CMK (cell line): Measurements from ENCODE around the gene CYP2J2.
A peak's percentile ranks its signal among the peaks of the same experiment; 100 is the strongest.
"Not testable (repeated sequence)": the region's sequence is repeated elsewhere in the genome, so short reads cannot be mapped to it uniquely, and the experiment has no call there.

ENCODE experiments used
- DNase-seq: peaks from one replicate; pipeline ENCODE4 v3.0.0-alpha.2; 2010; ENCODE audit warnings: low read depth

The CYP2J2 gene

DNA sequence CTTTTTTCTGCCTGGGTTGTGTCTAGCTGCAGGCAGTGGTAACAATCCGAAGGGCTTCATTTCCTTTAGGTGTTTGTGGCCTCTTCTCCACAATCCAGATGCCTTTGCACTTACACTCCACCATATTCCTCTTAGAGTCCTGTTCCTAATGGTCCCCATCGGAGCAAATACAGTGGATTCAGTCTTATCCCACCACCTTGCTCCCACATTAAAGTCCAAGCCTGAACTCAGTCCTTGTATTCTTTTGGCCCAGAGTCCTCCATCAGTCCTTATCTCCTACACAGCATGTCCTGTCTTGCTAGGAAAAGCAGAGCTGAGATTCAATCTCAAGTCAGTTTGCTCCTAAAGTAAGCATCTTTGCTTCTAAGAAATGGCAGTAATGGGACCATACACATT, 8.8 kb downstream of the CYP2J2 start:
- no peak for DNase-seq

DNA sequence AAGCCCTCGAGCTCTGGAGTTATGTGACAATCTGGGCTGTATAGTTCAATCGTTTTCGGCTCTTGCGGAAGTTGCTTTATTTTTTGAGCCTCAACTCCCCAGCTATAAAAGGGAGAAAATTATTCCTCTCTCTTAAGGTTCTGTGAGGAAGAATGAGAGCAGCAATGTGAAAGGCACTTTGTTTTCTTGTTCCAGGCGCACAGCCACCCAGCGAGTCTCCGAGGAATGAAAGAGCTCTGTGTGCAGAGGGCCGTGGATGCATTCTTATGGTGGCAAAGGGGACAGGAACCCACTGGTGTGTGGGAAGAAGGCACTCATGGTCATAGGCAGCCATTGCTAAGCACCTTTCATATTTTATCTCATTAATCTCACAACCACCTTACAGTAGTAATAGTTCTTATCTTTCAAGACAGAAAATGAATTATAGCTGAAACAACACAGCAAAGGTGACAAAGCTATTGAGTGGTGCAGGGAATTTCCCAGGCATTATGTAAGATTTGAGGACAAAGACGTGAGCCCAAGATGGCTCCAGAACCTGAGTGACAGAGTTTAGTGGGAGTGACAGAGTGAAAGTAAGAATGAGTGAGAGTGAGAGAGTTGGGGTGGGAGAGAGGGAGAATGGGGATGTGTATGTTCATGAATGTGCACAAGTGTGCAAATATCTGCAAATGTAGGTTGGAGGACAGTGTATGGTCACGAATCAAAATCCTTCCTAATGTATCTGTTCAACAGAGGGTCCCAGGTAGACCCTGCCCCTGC, 9.4 kb downstream of the CYP2J2 start:
- no peak for DNase-seq

- no peak for DNase-seq
Measured at GRCh38 chr1:59915516-59915915, 11.1 kb downstream of the CYP2J2 start.

DNA sequence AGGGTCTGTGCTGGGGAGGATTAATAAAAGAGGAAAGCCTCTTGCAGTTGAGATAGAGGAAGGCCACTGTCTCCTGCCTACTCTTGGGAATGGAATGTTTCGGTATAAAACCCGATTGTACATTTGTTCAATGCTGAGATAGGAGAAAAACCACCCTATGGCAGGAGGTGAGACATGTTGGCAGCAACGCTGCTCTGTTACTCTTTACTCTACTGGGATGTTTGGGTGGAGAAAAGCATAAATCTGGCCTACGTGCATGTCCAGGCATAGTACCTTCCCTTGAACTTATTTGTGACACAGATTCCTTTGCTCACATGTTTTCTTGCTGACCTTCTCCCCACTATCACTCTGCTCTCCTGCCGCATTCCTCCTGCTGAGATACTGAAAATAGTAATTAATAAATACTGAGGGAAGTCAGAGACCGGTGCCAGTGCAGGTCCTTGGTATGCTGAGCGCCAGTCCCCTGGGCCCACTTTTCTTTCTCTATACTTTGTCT, 11.7 kb downstream of the CYP2J2 start:
- DNase-seq = not testable (repeated sequence)

GRCh38 chr1:59908682-59909081, 17.9 kb downstream of the CYP2J2 start:
- no peak for DNase-seq

DNA sequence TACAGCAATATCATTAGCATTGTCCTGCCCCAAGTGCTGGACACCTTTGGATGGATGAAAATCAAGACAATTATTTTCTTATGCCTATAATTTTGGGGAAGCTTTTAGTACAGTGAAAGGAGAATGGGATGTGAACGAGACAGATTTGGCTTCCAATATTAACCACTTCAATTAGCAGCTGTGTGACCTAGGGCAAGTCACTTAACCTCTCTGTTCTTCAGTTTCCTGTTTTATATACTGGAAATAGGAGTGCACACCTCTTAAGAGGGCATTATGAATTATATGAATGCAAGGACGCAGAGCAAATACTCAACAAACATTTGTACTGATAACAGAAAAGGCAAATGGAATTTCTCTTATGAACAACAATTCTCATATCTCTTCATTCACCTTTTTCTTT, 18.5 kb downstream of the CYP2J2 start:
- DNase-seq = no peak

DNA sequence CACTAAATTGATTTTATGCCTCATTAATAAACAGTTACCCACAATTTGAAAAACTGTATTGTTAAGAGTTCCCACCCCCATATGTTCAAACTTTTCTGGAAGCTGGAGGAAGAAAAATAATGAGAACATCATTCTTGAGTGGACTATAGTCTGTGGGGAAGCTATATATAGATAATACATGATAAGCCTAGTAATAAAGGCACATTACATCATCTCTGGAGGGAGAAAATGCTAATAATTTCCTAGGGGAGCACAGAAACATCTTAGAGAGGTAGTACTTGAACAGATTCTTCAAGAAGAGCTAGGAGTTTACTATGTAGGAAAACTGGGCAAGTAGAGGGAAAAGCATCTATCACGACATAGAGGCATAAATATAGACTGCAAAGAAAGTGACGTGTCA, 19.6 kb downstream of the CYP2J2 start:
- no peak for DNase-seq

- DNase-seq = no peak
Measured at GRCh38 chr1:59903141-59903754, 23.3 kb downstream of the CYP2J2 start.

- no peak for DNase-seq
Measured at GRCh38 chr1:59901770-59902388, 24.7 kb downstream of the CYP2J2 start.

GRCh38 chr1:59900640-59901039, 25.9 kb downstream of the CYP2J2 start:
- no peak for DNase-seq

DNA sequence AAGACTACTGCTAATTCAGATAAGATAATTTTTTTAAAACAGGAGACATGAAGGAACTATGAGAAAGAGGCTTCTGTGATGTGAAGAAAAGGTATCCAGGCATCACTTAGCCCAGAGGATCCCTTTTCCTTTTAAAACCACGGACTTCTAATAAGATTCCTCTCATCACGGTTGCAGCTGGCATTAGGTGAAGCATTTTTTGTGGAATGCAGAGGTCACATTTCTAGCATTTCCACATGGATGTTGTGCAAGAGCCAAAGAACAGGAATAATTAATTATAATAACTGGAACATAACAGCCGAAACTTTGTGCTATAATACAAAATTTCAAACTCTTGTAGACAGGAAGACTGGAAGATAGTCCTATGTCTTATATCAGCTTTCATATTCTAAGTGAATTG, 27.6 kb downstream of the CYP2J2 start:
- DNase-seq = no peak

- no peak for DNase-seq
Measured at GRCh38 chr1:59897165-59897564, 29.4 kb downstream of the CYP2J2 start.

DNA sequence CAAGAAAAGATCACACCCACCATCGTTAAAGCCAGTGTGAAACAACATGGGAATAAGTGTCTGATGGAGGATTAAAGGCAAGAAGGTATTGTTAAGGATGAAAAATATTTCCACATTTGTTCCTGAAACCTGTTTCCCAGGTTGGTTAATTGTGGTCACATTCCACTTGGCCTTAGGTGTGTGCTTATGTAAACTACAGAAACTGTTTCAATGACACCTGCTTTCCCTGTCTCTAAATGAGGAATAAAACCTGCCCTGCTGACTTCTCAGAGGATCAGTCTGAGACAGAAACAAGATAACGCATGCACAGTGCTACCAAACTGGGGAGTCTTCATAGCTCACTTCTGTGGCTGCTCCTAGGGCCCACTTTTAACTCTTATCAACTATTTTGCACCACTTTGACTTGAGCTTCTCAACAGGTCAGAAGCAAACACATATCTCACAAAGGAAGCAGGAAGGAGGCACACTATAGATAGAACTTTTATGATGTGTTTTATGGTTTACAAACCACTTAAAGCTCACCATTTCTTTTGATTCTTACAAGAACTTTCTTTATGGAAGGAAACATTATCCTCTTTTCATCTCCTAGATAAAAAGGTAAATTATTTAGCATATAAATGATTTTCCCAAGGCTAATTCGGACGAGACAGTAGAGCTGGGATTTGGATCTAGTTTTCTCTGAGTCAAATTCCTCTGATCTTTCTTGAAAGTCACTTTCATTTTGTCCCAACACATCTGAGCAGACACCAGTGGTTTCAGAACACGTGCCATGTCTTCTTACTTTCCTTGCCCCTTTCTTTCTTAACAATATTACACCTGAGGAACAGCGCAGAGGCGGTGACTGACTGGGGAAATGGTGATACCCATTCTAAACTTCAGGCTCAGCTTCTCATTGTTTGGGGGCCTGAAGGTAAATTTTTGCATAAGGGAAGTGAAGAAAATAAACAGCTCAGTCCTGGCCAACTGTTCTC, 33.4 kb downstream of the CYP2J2 start:
- DNase-seq = no peak

DNA sequence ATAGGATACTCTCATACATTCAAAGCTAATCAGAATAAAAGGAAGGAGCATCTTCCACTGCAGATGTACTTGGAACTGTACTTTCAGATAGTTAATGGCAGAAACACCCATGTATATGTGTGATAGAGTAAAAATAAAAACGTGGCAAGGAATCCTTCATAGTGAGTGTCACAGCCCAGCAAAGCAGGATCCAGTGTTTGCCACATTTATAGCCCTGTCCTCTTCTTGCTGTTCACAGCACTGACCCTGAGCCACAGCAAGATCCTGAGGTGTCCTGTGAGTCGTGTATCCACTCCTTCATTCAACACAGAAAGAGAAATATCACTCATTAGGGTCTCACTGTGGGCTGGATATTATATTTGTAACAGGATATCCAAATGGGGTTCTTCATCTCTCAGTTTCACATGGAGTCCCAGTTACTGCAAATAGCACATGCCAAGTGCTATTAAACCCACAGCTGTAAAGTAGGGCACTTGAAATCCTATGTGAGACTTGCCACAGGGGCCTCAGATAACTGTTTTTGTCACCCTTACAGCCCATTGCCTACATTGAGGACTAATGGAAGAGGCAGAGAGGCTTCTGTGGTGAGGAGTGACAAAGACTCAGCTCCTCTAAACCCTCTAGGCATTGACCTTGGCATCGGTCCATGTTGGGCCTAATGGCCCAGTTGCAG, 41.3 kb downstream of the CYP2J2 start:
- DNase-seq = no peak

- DNase-seq = no peak
Measured at GRCh38 chr1:59880735-59881134, 45.8 kb downstream of the CYP2J2 start.

DNA sequence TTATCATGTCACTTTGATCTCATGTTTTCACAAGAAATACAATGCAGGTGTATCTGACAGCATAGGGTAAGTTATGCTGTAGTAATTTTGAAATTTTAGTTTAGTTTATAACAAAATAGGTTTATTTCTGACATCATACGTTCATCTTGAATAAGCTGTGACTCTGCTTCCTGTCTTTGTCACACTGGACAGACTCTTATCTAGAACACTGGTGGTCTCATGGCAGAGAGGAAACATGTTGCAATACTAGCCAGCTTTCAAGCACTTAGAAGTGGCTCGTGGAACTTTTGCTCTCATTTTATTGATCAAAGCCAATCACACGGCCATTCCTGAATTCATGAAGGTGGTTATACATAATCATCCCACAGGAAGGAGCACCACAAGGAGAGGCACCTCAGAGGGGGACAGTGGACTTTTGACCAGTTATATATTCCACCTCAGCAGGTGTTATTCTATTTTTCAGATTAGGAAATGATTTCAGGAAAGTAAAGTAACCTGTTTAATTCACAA, 46.5 kb downstream of the CYP2J2 start:
- DNase-seq = no peak

DNA sequence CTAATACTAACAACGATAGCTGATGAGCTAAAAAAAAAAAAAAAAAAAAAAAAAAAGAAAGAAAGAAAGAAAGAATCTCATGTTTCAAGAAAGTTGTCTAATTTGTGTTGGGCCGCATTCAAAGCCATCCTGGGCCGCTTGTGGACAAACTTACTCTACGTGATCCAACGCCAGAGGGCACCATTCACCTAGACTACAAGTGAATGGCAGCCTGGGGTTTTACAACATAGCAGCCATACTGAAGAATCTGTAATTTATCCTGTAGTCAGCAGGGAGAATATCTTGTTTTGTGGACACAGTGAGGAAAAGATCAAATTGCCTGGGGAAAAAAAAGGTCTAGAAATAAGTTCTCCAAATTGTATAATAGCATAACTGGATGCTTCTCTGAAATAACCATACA, 47.0 kb downstream of the CYP2J2 start:
- DNase-seq = peak; percentile 50

DNA sequence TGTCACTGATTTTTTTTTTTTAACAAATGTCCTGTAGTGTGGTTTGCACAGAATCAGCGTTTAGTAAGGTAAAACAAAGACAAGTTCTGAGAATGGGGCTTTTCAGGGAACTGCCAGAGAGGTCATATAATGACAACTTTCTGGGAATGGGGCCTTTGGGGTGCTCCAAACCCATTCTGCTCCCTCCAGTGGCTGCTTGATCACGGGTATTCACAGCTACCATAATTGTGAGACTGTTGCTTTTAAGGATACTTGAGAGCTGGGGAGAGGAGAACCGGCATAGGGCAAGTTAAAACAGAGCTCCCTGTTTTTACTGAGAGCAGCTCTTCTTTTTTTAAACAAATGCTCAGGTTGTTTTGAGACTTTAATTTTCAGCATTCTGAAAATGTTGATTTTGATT, 48.2 kb downstream of the CYP2J2 start:
- DNase-seq = no peak

- DNase-seq = no peak
Measured at GRCh38 chr1:59877108-59877682, 49.4 kb downstream of the CYP2J2 start.

- DNase-seq = no peak
Measured at GRCh38 chr1:59871746-59872145, 54.8 kb downstream of the CYP2J2 start.

GRCh38 chr1:59866462-59866861, 60.1 kb downstream of the CYP2J2 start:
- no peak for DNase-seq
